HG02610 (cell line): ENCODE measurements around the gene SPON1.
"Not testable (repeated sequence)": the region's sequence is repeated elsewhere in the genome, so short reads cannot be mapped to it uniquely, and the experiment has no call there.

Source experiments
- ATAC-seq: cut with Tn5 transposase; IDR thresholded peaks from one replicate; pipeline ENCODE4 v1.9.1; 2021; ENCODE audit warnings: mild to moderate bottlenecking, moderate library complexity; ENCODE audit not compliant: unreplicated experiment

The SPON1 gene

DNA sequence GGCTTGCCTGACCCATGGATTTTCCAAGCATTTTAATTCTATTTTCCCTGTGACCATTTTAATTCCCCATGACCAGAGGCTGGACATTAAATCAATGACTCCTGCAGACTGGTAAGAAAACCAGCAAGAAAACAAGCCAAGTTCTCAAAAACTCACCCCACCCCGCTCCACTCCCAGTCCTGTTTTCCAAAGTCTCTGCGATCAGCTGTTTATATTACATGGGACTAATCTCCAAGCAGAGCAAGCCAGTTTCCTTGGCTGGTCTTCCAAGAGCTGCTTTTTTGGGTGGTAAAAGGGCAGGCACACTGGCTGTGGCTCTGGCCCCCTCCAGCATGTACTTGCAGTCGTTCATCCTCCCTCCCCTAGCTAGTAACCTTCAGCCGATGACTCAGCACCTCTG, 298.5 kb downstream of the SPON1 start:
- no peak for ATAC-seq

DNA sequence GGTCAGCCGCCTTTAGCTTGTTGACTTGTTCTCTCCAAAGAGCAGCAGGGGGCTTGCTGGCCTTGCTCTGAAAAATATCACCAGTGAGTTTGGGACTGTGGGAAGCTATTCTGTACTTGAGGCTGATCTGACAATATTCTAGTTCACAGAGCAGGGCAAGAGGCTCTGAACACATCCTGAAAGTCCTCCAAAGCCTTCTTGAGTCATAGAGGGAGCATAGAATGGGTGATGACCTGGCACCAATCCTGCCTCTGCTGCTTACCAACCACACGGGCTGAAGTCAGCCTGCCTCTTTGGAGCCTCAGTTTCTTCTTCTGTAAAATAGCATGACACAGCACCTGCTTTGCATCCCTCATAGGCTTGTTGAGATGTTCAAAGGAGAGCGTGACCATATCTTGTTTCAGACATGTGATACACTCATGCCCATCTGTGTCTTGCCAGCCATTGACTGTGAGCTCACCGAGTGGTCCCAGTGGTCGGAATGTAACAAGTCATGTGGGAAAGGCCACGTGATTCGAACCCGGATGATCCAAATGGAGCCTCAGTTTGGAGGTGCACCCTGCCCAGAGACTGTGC, 299.8 kb downstream of the SPON1 start:
- ATAC-seq, result no peak

DNA sequence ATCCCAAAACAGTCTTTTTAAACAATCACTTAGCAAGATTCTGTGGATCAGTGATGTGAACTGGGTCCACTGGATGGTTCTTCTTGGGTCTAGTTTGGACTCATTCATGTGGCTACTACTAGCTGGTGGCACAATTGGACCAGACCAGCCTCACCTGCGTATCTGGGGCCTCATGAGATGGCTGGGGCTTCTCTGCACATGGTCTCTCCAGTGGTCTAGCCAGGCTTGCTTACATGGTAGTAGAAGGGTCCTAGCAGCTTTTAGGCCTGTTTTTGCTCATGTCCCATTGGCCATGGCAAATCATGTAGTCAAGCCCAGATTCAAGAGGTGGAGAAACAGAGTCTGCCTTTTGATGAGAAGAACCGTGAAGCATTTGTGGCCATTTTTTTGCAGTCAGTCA, 302.4 kb downstream of the SPON1 start:
- no peak for ATAC-seq

DNA sequence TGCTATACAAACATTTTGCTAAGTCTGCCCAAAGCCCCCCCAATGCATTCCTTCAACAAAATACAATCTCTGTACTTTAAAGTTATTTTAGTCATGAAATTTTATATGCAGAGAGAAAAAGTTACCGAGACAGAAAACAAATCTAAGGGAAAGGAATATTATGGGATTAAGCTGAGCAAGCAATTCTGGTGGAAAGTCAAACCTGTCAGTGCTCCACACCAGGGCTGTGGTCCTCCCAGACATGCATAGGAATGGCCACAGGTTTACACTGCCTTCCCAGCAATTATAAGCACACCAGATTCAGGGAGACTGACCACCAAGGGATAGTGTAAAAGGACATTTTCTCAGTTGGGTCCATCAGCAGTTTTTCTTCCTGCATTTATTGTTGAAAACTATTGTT, 304.1 kb downstream of the SPON1 start:
- no peak for ATAC-seq

DNA sequence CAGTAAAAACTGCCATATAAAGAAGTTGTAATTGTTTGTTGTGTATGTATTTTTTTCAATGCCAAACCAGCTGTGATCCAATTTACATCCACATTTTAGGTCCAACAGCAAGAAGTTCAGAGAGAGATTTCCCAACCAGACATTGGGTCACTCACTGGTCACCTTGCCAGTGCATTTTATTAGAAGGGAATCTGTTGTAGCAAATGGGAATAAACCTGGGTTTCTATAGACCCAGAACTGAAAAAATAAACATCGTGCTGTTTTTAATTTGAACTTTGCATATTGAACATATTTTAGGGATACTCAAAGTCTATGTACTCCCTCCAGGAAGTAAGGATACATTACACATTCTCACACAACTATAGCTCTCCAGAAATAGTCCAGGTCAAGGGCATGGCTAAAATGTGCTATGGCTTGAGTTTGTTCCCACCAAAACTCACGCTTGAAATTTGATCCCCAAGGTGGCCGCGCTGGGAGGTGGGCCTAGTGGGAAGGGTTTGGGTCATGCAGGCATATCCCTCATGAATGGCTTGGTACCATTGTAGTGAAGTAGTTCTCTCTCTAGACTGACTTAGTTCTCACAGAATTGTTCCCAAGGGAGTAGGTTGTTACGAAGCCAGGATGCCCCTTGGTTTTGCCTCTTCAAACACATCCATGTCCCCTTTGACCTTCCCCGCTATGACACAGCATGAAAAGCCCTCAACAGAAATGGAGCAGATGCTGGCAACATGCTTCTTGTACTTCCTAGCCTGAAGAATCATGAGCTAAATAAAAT, 305.5 kb downstream of the SPON1 start:
- no peak for ATAC-seq

DNA sequence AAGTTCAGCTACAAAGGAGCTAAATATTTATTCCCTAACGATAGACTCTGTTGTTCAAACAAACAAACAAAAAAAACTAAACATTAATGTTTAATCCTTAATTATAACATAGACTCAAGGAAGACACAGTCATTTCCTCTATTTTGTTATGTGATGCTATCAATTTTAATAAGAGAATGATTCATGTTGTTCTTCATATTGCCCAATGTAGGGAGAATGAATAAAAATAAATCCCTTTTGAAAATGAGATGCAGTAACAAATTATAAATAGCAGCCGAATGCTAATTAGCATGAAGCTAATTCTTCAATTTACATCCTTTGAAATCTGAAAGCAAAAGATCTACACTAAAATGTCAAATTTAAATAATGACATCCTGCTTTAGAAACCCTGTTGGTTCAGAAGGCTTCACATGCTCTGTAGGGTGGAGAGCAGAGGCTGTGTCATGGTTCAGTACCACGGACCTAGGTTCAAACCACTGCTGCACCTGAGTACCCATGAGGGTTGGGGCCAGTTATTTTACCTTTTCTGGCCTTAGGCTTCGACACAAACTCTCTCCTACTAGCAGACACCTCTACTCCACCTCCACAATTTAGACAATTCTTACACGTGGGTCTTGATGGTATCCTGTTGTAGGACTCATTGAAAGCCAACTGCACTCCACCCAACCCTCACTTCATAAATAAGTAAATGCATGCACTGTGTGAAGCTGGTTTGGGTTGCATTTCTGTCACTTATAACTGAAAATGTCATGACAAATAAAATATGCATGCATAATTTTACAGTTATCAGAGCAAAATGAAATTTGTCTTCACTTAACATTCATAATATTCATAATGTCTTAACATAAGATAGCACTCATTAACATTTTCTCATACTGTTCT, 307.4 kb downstream of the SPON1 start:
- ATAC-seq, result no peak

DNA sequence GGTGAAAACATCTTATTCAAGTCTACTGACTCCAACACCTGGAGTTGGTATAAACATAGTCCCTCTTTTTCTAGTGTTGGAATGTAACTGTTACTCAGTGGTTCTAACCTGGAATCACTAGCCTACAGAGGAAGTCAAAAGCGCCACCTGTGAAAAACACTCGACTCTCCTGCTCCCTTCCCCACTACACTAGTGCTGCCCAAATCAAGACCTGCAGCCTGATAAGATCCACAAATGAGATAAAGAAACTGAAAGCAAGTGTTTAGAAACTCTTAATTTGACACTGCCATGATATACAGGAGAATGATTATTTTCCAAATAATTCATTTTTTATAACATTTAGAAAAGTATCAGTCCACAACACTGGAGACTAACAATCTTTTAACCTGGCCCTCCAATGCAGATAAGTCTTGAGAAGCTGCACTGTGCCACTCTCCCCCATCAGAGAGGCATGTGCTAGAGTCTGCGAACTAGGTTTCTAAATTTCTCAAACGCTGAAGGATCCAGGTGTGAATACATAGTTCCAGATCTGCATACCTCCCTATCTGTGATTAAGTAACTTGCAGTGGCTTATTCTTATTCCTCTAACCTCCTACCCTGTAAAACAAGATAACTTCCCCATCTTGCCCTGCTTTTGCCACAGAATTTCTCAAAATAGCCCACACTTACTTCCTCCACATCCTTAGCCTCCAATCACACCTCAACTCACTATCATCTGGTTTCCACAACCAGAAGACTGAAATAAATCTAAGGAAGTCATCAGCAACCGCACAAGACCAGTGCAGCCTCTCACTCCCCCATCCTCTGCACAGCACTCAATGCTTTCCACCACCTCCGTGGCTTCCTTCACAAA, 308.4 kb downstream of the SPON1 start:
- peak; percentile 59 for ATAC-seq

DNA sequence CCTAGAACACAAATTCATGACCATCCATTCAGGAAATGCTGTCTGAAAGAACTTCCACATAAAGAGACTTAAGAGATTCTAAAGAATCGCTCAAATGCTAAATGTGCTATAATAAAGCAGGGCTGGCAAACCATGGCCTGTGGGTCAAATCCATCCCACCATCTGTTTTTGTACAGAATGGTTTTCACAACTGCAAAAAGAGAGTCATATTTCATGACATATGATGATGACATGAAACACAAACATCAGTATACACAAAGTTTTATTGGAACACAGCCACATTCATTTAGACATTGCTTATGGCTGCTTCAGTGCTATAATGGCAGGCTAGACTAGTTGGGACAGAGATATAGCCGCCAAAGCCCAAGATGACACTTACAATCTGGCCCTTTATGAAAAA, 311.4 kb downstream of the SPON1 start:
- ATAC-seq, result no peak

DNA sequence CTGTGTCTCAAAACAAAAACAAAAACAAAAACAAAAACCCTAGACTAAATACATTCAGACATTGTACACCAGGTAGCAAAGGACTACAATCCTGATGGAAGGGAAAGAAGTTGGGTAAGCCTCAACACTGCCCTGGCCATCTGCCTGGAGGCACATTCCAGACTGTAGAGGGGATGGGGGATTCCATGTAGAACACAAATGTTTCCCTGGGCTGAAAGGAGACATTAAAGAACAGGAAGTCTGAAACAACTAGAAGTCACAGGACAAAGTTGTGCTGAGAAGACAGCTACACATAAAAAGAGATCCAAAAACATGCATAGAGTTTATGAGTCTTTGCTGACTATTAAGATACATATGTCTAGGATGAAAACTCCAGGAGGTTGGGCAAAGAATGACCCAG, 312.6 kb downstream of the SPON1 start:
- ATAC-seq, result no peak

DNA sequence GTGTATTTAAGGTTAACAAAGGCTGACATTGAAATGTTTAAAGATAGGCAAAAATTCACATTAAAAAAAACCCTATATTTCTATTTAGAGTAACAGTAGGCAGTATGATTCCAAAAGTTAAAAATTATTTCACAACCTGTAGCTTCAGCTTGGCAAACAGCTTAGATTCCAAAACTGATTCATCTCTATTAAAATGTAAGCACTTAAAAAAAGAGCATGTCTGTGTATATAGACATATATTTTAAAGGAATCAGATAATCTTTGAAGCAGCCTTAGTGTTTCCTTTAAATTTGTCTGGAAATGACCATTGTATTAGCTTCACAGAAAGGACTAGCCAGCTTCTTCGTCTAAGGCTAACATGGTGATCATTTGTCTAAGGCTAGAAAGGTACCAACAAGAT, 316.3 kb downstream of the SPON1 start:
- not testable (repeated sequence) for ATAC-seq

DNA sequence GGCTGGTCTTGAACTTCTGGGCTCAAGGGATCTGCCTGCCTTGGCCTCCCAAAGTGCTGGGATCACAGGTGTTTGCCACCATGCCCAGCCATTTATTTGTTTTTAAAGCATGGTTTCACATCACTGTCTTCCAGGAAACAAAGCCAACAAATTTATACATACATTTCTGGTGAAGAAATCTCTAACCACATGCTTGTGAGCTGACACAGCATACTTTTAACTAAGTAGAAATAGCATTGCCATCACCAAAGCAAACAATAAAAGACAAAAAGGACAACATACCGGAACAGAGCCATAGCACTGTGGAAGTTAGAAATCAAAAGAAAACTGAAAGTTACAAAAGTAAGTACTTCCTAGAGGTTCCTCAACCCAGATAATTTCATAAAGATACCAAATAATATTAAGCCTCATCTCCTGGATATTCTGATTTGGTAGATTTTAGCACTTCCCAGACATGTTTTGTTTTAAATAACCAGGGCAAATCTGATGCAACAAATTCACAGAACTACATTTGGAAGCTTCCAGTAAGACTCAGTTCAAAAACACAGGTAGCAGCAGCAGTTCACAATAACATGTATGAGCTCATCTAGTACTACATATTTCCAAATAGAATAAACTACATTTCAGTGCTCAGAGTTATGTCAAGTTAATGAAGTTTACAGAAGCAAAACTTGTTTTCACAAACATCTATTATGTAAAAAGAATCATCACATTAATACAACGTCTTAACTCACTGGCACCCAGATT, 325.8 kb downstream of the SPON1 start:
- no peak for ATAC-seq

DNA sequence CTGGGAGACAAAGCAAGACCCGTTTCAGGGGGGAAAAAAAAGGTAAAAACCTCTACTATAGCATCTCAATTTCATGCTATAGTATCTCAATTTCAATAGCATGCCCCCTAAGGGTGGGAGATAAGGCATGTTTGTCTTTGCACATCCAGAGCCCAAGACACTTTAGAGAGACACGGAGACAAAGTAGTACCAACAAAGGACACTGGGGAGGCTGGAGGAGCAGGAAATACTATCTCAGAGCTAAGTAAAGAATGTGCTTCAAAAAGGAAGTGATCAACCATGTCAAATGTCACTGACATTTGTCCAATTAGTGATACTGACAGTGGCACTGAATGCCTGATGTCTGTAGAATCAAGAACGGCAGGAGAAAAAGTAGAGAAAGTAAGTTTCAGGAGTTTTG, 327.9 kb downstream of the SPON1 start:
- no peak for ATAC-seq

DNA sequence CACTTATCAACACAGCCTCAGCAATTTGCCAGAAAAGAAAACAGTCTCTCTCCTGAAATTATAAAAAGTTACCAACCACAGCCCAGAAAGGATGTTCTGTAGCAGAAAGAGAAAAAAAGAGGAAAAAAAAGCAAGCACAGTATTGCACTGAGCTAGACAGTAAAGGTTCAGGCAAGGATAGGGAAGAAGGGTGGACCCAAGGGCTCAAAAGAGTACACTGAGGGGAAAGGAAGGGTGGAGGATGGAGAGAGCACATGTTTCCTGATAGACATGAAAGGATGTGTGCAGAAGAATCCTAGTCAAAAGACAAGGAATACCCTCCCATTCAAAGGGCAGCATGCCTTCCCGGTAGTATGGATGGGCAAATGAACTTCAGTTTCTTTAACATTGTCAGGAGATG, 337.4 kb downstream of the SPON1 start:
- no peak for ATAC-seq

DNA sequence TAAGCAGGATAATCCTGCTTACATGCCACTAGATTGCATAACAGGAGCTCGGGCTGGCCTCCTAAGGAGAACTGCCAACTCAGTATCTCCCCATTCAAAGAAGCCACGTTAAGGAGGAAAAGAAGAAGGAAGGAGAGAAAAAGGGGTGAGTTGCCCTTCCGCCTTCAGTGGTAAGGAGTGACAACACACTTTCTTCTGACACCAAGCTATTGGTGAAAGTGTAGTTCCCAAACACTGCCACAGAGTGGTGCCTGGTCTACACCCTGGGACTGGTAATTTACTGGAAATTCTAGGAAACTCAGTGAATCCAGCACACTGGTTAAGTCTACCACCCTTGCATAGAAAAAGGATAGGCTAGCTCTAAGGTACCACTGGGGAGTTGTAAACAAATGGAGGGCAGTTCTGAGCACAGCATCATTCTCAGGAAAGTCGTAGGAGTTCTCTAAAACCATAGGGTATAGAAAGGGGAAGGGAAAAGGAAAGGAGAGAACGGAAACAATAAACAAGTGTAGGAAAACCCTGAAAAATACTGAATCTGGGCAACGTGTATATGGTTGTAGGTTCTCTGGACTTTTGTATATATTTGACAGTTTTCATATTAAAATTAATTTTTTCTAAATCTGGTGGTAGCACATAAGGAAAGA, 338.3 kb downstream of the SPON1 start:
- ATAC-seq, result peak; percentile 88

DNA sequence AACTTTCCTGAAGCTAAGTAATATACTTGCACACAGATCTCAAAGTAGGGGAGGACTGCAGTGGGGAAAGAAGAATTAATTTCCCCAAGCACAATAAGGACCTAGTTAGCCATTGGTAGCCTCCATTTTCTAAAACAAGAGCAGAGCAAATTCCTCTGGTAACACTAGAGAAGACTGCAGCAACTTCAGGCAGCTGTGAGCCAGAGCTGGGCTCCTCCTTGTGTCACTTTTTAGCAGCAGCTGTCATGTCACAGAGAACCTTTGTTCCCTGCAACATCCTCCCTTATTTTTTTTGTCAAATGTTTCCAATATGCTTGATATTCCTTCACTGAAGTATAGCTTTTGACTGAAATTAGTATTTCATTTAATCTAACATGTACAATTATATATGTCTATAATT, 342.1 kb downstream of the SPON1 start:
- no peak for ATAC-seq

DNA sequence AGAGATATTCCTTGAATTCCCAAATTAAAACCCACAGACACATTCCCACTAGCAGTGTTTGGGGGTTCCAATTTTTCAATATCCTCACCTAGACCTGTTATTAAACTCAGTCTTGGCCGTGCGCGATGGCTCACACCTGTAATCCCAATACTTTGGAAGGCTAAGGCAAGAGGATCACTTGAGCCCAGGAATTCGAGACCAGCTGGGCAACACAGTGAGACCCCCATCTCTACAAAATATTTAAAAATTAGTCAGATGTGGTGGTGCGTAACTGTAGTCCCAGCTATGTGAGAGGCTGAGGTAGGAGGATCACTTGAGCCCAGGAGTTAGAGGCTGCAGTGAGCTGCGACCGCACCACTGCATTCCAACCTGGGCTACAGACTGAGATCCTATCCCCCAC, 343.1 kb downstream of the SPON1 start:
- ATAC-seq, result no peak

DNA sequence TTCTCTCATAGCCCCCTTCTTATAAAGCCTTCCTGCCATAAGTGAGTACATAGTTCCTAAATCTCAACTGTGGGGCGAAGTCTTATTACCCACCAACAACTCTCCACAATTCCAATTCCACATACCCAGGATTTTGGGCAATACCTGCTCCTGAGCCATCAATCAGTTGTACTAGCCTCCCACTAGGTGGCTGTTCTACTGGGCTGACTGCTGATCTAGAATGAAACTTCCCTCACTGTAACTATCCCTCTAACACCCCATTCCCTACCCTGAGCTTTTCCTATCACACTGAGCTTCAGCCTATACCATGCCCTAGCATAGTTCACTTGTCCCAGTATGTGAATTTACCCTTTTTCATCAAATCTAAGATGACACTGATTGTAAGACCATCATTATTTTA, 344.0 kb downstream of the SPON1 start:
- no peak for ATAC-seq

DNA sequence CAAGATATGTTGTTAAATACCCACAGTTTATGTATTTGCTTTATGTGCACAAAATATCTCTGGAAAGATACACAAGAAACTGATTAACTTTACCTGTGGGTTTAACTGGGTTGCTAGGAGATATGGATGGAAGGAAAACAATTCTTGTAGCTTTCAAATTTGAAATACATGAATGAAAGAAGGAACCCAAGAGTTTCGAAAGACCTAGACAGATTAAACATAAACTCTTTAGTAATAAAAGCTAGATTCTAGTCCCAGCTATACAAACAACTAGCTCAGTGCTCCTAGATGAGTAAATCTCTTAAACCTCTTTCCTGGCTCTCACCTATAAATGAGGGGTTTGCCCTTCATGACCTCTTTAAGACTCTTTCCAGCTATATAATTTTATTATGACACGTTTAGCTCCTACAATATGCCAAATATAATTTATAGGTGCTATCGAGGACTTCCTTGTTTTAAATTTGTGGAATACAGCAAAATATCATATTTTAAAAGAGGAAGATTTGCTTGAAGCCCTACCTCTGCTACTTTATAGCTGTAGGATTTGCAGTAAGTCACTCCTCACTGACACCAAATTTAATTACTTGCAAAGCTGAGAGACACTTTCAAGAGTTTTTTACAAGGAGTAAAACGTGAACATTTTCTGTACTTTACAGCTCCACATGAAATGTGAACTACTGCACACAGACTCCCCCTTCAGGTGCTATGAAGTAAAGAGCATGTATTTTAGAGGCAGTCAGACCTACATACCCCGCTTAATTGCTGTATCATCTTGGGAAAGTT, 345.8 kb downstream of the SPON1 start:
- ATAC-seq, result peak; percentile 48

DNA sequence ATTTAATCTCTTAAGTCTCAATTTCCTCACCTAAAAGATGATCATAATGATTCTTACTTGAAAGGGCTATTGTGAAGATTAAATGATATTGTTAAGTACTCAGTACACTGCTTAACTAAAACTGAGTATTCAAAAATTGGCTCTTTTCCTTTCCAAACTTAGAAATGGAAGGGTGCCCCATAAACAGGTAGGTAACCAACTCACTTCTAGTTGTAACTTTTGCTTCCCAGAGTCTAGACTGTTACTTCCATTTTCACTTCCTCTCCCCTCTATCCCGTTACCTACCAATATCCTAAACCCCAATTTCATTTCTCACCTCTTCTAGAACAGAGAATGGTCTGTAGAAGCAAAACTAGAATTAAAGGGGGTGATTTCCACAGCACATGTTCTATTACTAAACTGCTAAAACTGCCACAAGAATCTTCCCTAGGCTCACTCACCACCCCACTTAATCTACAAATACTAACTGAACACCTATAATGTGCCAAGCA, 346.4 kb downstream of the SPON1 start:
- ATAC-seq, result peak; percentile 33
